H1 (cell line): Measurements from ENCODE around the gene STXBP2. TPM values are rescaled to one million over a fixed set of nuclear protein-coding genes. Genes with fewer than 3 reads are reported as not detected.

Experiments used
- CHD2 ChIP-seq: IDR thresholded peaks from 2 replicates; pipeline ENCODE4 v1.6.1; 2012; ENCODE audit warnings: low read length, improper control_type of control experiment
- CREB1 ChIP-seq: IDR thresholded peaks from 2 replicates; pipeline ENCODE4 v1.6.1; 2012; ENCODE audit warnings: inconsistent platforms
- EGR1 ChIP-seq: IDR thresholded peaks from 2 replicates; pipeline ENCODE4 v1.6.1; 2011; ENCODE audit warnings: low read depth, low read length, borderline replicate concordance
- KDM5A ChIP-seq: fragments of 200-600 bp; IDR thresholded peaks from 2 replicates; pipeline ENCODE4 v1.7.1; 2012; ENCODE audit warnings: mild to moderate bottlenecking, low read length, inconsistent platforms, mixed read lengths
- MAX ChIP-seq: IDR thresholded peaks from 2 replicates; pipeline ENCODE4 v1.6.1; 2012; ENCODE audit warnings: inconsistent platforms
- RBBP5 ChIP-seq: IDR thresholded peaks from 2 replicates; pipeline ENCODE4 v1.7.1; 2012; ENCODE audit warnings: low read depth, mild to moderate bottlenecking, inconsistent platforms, low read length, moderate library complexity, borderline replicate concordance
- RFX5 ChIP-seq: IDR thresholded peaks from 2 replicates; pipeline ENCODE4 v1.6.1; 2011; ENCODE audit warnings: low read depth, low read length, improper control_type of control experiment, borderline replicate concordance
- TAF1 ChIP-seq: IDR thresholded peaks from 2 replicates; pipeline ENCODE4 v1.6.1; 2011; ENCODE audit warnings: mild to moderate bottlenecking, low read depth, low read length
- YY1 ChIP-seq: IDR thresholded peaks from 2 replicates; pipeline ENCODE4 v1.6.1; 2011; ENCODE audit warnings: low read depth, mild to moderate bottlenecking, low read length
- polyA plus RNA-seq, 7 experiments: library from polyadenylated mRNA; depleted of rRNA in 3 of 7; stranded (reverse) in 5 of 7; unstranded in 2 of 7; fragments of >200 nt in 5 of 7; fragments of 200-250 nt in 2 of 7; gene quantifications; 1 replicate in 5 of 7; 2 replicates in 1 of 7; 4 replicates in 1 of 7; pipeline versions ENCODE4 v1.2.1 to v1.2.3, GENCODE V29; 2011 to 2013; ENCODE audit warnings: missing spikeins in 2 of 7, mixed read lengths in 2 of 7
- total RNA-seq: library from RNA; stranded (reverse); fragmentation: NEBNext Ultra II Directional; extraction: Animal tissue kit (Norgen Biotek cat#: 25700); gene quantifications from 2 replicates; pipeline ENCODE4 v1.2.1, GENCODE V29; 2021
- TF ChIP-seq, protein P1 (sequence below): fragments of 300-600 bp; sonication (generic); IDR thresholded peaks from 2 replicates; pipeline ENCODE4 v1.7.1; 2012; ENCODE audit warnings: low read length, moderate library complexity, mild to moderate bottlenecking, inconsistent platforms; ENCODE audit not compliant: insufficient replicate concordance

Gene STXBP2
- total and polyA plus RNA-seq, 2 of the 8 experiments (the other 6 are each of a cell fraction or from before 2014, with no cell fraction given): 52.9 to 53.8 TPM

- TF ChIP-seq, protein P1, sequence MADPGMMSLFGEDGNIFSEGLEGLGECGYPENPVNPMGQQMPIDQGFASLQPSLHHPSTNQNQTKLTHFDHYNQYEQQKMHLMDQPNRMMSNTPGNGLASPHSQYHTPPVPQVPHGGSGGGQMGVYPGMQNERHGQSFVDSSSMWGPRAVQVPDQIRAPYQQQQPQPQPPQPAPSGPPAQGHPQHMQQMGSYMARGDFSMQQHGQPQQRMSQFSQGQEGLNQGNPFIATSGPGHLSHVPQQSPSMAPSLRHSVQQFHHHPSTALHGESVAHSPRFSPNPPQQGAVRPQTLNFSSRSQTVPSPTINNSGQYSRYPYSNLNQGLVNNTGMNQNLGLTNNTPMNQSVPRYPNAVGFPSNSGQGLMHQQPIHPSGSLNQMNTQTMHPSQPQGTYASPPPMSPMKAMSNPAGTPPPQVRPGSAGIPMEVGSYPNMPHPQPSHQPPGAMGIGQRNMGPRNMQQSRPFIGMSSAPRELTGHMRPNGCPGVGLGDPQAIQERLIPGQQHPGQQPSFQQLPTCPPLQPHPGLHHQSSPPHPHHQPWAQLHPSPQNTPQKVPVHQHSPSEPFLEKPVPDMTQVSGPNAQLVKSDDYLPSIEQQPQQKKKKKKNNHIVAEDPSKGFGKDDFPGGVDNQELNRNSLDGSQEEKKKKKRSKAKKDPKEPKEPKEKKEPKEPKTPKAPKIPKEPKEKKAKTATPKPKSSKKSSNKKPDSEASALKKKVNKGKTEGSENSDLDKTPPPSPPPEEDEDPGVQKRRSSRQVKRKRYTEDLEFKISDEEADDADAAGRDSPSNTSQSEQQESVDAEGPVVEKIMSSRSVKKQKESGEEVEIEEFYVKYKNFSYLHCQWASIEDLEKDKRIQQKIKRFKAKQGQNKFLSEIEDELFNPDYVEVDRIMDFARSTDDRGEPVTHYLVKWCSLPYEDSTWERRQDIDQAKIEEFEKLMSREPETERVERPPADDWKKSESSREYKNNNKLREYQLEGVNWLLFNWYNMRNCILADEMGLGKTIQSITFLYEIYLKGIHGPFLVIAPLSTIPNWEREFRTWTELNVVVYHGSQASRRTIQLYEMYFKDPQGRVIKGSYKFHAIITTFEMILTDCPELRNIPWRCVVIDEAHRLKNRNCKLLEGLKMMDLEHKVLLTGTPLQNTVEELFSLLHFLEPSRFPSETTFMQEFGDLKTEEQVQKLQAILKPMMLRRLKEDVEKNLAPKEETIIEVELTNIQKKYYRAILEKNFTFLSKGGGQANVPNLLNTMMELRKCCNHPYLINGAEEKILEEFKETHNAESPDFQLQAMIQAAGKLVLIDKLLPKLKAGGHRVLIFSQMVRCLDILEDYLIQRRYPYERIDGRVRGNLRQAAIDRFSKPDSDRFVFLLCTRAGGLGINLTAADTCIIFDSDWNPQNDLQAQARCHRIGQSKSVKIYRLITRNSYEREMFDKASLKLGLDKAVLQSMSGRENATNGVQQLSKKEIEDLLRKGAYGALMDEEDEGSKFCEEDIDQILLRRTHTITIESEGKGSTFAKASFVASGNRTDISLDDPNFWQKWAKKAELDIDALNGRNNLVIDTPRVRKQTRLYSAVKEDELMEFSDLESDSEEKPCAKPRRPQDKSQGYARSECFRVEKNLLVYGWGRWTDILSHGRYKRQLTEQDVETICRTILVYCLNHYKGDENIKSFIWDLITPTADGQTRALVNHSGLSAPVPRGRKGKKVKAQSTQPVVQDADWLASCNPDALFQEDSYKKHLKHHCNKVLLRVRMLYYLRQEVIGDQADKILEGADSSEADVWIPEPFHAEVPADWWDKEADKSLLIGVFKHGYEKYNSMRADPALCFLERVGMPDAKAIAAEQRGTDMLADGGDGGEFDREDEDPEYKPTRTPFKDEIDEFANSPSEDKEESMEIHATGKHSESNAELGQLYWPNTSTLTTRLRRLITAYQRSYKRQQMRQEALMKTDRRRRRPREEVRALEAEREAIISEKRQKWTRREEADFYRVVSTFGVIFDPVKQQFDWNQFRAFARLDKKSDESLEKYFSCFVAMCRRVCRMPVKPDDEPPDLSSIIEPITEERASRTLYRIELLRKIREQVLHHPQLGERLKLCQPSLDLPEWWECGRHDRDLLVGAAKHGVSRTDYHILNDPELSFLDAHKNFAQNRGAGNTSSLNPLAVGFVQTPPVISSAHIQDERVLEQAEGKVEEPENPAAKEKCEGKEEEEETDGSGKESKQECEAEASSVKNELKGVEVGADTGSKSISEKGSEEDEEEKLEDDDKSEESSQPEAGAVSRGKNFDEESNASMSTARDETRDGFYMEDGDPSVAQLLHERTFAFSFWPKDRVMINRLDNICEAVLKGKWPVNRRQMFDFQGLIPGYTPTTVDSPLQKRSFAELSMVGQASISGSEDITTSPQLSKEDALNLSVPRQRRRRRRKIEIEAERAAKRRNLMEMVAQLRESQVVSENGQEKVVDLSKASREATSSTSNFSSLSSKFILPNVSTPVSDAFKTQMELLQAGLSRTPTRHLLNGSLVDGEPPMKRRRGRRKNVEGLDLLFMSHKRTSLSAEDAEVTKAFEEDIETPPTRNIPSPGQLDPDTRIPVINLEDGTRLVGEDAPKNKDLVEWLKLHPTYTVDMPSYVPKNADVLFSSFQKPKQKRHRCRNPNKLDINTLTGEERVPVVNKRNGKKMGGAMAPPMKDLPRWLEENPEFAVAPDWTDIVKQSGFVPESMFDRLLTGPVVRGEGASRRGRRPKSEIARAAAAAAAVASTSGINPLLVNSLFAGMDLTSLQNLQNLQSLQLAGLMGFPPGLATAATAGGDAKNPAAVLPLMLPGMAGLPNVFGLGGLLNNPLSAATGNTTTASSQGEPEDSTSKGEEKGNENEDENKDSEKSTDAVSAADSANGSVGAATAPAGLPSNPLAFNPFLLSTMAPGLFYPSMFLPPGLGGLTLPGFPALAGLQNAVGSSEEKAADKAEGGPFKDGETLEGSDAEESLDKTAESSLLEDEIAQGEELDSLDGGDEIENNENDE: peak; percentile 53
- TF ChIP-seq RFX5 (no peak), KDM5A (no peak), EGR1 (no peak), YY1 (0 out of 2 replicates have a peak, but pooled peaks have one; percentile 5), RBBP5 (peak; percentile 64; the same call in 1 of the 2 replicates), CHD2 (no peak), CREB1 (peak; percentile 72), TAF1 (no peak), MAX (no peak)
Measured at GRCh38 chr19:7652061-7652641, 15.2 kb downstream of the STXBP2 start (continued).
